NCI-H460 (cell line): Measurements from ENCODE around the gene GPR65. TPM values are rescaled to one million over a fixed set of nuclear protein-coding genes. Genes with fewer than 3 reads are reported as not detected.

ENCODE experiments used
- DNase-seq: peaks from one replicate; pipeline ENCODE4 v3.0.0-alpha.2; 2016; ENCODE audit warnings: low read depth; ENCODE audit errors: extremely low read depth
- small RNA-seq, 2 experiments: library from RNA; depleted of rRNA; stranded (forward); fragments of <200 nt; gene quantifications; one replicate each; pipeline ENCODE3, GENCODE V24; 2014
- total RNA-seq: library from RNA; depleted of rRNA; stranded (reverse); fragments of >200 nt; shearing (Covaris generic); gene quantifications from 2 replicates; pipeline ENCODE4 v1.2.3, GENCODE V29; 2014; rRNA removed

The GPR65 gene
- total RNA-seq, 1 experiment from 2014 or later = 86.0 TPM

- no peak for DNase-seq
Measured at GRCh38 chr14:88034076-88034475, 29.1 kb downstream of the GPR65 start.

- DNase-seq = no peak
Measured at GRCh38 chr14:88036422-88036821, 31.5 kb downstream of the GPR65 start.

- no peak for DNase-seq
Measured at GRCh38 chr14:88037325-88037724, 32.4 kb downstream of the GPR65 start.

GRCh38 chr14:88039197-88039596 lies 34.3 kb downstream of the GPR65 start:
- DNase-seq = no peak

- DNase-seq = no peak
Measured at GRCh38 chr14:88040146-88040545, 35.2 kb downstream of the GPR65 start.

GRCh38 chr14:88043529-88044443 lies 38.9 kb downstream of the GPR65 start:
- peak; percentile 4 for DNase-seq

GRCh38 chr14:88044444-88044758 lies 39.5 kb downstream of the GPR65 start:
- no peak for DNase-seq

GRCh38 chr14:88044776-88045446 lies 40.0 kb downstream of the GPR65 start:
- no peak for DNase-seq

- no peak for DNase-seq
Measured at GRCh38 chr14:88045705-88046104, 40.8 kb downstream of the GPR65 start.

- DNase-seq = no peak
Measured at GRCh38 chr14:88048351-88048750, 43.4 kb downstream of the GPR65 start.

GRCh38 chr14:88049266-88049665 lies 44.3 kb downstream of the GPR65 start:
- DNase-seq = no peak

GRCh38 chr14:88049936-88050335 lies 45.0 kb downstream of the GPR65 start:
- no peak for DNase-seq

GRCh38 chr14:88060576-88060975 lies 55.6 kb downstream of the GPR65 start:
- DNase-seq = no peak

- DNase-seq = no peak
Measured at GRCh38 chr14:88063811-88064210, 58.9 kb downstream of the GPR65 start.

Small RNA genes lying within 50 kb of the gene (small RNA-seq; reads per million reads assigned to genes)
- 0.02 to 0.12 reads per million in 2 experiments for gene RNU6-835P

Other genes with a start within 250 kb of the GPR65 start
- gene GALC, start 12.0 kb upstream of the GPR65 start, total RNA-seq = 797 and 819 TPM in 2 replicates